Measurements from ENCODE around the gene CDC6.

The CDC6 gene

DNA sequence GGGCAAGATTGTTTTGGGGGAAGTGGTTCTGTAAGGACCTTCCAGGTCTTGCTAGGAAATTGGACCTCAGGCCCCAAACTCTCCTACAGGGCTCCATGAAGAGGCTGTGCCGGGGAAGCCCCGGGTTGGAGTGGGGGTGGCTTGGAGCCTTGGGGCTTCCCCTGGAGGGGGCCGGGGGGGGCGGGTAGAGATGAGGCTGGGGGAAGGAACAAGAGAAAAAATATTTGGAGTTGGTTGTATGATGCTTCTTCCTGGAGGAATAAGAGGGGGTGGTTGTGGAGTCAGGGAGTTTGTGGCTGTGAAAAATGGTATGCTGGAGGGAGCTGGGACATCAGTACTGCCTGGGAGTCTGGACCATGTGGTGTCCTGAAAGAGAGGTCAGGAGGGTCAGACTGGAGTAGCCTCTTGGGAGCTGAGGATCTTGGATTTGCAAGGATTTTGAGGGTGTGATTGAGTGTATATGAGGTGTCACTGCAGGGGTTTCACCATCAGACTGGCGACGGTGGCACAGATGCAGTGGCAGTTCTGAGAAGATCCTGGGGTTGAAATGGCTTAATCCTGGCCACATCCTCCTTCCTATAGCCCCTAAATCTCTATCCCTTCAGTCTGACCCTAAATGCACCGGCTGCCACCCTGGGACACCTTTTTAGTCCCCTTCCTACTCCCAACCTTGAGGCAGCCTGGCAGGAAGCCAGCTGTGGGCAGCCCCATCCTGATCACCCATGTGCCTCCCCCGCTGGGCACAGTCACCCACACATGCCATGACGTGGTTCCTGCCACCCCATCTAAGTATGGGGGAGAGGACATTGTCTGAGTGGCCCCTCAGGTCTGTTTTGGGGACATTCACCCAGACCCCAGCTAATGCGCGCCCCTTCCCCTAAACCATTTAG is 32.2 kb downstream of the CDC6 start:
- DNase-seq (ENCODE audit: insufficient read length, low spot score) (no peak), FAIRE-seq (no peak)
- TF ChIP-seq, protein P1, sequence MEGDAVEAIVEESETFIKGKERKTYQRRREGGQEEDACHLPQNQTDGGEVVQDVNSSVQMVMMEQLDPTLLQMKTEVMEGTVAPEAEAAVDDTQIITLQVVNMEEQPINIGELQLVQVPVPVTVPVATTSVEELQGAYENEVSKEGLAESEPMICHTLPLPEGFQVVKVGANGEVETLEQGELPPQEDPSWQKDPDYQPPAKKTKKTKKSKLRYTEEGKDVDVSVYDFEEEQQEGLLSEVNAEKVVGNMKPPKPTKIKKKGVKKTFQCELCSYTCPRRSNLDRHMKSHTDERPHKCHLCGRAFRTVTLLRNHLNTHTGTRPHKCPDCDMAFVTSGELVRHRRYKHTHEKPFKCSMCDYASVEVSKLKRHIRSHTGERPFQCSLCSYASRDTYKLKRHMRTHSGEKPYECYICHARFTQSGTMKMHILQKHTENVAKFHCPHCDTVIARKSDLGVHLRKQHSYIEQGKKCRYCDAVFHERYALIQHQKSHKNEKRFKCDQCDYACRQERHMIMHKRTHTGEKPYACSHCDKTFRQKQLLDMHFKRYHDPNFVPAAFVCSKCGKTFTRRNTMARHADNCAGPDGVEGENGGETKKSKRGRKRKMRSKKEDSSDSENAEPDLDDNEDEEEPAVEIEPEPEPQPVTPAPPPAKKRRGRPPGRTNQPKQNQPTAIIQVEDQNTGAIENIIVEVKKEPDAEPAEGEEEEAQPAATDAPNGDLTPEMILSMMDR (IDR thresholded peaks at IDR 0.05; ENCODE audit: insufficient read depth, missing control alignments): no peak

DNA sequence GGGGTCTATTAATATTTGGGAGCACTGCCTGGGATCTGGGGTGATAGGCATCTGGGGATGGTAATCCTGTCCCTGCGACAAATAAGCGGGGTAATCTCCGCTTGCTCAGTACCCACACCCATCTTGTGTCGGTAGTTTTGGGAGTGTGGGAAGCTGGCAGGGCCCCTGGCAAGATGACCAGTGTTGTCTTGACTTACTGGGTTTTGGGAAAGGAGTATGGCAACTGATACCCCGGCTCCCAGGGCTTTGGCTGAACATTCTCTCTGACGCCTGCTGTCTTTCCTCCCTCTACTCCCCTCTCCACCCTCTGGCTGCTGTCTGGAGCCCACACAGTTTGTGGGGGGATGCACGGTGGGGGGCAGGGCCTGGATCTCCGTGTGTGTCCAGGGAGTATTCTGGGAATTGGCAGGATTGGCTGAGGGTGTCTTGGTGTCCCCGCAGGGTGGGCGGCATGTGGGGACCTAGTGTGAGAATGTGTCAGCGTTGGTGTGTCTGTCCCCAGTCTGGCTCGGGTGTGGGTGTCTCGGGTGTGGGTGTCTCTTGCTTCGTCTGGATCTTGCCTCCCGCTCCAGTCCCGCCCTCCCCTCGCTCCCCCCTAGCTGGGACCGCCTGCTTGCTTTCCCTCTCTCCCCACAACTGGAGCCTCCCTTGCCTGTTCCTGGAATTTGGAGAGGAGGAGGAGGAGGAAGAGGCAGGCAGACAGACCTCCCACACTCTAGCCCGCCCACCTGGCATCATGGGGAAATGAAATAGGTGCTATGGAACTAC is 33.3 kb downstream of the CDC6 start:
- TF ChIP-seq, protein P1 (IDR thresholded peaks at IDR 0.05; ENCODE audit: insufficient read depth, missing control alignments): no peak
- no peak for FAIRE-seq
- no peak for DNase-seq (ENCODE audit: insufficient read length, low spot score)

DNA sequence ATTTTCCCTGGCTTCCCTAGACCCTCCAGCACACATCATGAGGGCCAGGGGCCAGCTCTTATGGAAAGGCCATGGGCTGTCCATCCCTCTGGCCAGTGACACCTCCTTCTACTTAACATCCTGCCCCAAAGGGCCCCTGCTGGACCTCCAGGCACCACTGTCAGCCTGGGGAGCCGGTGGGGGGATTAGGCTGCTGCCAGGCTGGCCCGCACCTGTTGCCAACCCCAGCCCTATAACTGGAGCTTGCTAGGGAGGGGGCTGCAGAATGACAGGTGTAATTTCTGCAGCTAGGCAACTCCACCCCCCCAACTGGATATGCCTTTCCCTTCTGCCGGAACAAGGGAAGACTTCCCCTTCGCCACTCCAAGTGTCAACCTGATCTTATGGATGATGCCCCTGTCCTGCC is 33.8 kb downstream of the CDC6 start:
- DNase-seq (ENCODE audit: insufficient read length, low spot score) (no peak), FAIRE-seq (no peak)
- TF ChIP-seq, protein P1 (IDR thresholded peaks at IDR 0.05; ENCODE audit: insufficient read depth, missing control alignments): no peak

DNA sequence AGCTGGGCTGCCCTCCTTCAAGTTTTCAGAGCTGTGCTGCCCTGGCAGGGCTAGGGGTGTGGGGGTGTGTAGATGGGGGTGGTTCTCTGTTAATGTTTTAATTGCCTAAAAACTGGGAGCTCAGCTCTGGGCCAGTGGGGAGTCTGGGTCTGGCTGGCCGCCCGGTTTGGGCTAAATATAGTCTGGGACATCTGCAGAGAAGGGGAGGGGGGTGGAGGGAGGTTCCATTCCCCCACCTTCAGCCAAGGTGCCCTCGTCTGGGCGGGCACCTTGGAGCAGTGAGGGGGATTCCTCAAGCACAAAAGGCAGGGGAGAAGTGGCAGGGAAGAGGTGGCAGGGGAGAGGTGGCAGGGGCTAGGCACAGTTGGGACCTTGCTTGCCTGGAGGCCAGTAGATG is 34.3 kb downstream of the CDC6 start:
- no peak for DNase-seq (ENCODE audit: insufficient read length, low spot score)
- TF ChIP-seq, protein P1 (IDR thresholded peaks at IDR 0.05; ENCODE audit: insufficient read depth, missing control alignments): no peak
- FAIRE-seq: no peak

DNA sequence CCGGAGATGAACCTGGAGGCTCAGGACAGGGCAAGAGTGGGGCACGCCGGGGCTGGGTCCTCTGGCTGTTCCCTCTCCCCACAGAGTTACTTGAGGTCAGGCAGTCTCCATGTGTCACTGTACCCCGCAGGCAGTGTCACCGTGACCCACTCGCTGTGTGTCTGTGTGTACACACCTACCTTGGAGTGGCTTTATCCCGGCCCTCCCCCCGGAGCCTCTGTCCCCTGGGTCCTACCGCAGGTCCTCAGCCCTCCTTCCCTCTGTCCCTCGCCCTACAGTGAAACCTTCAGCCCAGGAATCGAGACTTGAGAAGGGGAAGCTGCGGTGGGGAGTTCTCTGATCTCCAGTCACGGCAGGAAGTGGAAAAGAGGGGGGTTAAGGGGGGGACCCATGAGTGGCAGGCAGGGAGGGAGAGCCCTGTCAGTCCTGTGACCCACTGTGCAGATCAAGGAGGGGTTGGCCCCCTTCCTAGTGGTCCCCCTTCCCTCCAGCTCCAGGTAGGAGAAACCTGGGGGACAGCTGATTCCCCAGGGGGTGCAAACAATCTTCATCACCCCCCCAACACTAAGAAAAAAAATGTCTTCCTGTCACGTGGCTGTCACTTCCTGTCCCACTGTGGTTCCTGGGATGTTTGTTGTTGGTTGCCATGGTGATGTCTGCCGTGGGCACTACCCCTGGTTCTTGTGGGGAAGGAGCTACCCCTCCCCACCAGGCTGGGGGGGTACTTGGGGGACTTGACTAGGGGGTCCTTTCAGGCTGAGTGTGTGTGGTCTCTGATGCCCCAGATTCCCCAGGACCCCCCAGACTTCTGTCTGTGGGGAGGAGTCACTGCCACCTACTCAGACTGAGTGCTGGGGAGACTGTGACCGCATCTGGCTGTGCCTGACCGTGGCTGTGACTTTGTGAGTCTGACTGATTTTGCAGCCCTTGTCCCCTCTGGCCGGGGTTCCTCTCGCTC is 35.0 kb downstream of the CDC6 start:
- DNase-seq (ENCODE audit: insufficient read length, low spot score) (no peak), FAIRE-seq (no peak)
- TF ChIP-seq, protein P1 (IDR thresholded peaks at IDR 0.05; ENCODE audit: insufficient read depth, missing control alignments): no peak

DNA sequence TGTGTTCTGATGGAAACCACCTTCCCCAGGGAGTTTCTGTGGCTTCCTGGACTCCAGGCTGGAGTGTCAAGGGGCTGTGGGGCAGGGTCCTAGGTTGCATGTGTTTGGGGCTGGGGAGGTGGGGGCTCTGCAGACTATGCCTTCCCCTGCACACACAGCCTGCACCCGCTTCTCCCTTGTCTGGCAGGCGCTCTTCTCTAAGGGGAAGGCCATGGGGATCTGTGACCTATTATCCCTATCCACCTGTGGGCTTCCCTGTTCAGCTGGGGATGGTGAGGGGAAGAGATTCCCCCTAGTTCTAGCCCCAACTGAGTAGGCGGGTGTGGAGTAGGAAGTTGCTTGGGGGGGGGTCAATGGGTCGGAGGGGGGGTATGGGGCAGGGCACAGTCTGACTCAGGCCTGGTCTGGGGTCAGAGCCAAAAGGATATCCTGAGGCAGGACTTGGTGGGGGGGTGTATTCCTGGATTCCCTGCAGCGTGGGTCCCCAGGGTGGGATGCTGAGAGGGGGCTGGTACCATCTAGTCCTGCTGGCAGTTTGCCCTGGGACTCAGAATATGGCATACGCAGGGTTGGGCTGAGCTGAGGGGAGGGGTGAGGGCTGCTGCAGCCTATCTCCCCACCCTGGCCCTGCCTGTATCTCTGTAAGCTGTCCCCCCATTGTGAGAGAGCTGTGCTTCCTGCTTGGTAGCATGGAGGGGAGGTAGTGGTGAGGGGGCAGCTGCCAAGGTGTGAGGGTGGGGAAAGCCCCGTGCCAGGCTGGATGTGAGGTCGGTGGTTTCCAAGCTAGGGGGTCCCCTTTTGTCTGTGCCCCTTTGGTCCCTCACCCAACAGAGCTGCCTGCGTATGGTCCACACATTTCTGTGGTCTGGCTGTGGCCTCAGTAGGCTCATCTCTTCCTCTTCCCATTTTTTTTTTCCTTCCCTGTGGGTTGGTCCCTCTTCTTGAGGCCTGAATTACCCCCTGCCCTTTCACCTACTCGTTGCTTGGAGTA is 36.0 kb downstream of the CDC6 start:
- FAIRE-seq: no peak

More for the DNA sequence above, 36.0 kb downstream of the CDC6 start:
- TF ChIP-seq, protein P1 (IDR thresholded peaks at IDR 0.05; ENCODE audit: insufficient read depth, missing control alignments): no peak
- no peak for DNase-seq (ENCODE audit: insufficient read length, low spot score)

Data from D721Med (cell line).